Trophoblast cell (in vitro differentiated cells and primary cell): ENCODE data around the gene KCNIP3.

Experiments used
- DNase-seq, 2 donors: peaks; one replicate each; pipeline ENCODE4 v3.0.0-alpha.2; 2016
- H2AFZ ChIP-seq: 2 replicates; pipeline ENCODE4 v1.6.1; 2013; ENCODE audit warnings: low read length, moderate library complexity, mild to moderate bottlenecking; ENCODE audit not compliant: insufficient read depth, poor library complexity
- H2AK5ac ChIP-seq: 2 replicates; pipeline ENCODE4 v1.6.1; 2013; ENCODE audit warnings: mild to moderate bottlenecking, low read length
- H2BK120ac ChIP-seq: 2 replicates; pipeline ENCODE4 v1.6.1; 2013; ENCODE audit warnings: low read length, mild to moderate bottlenecking, moderate library complexity; ENCODE audit not compliant: insufficient read depth, poor library complexity
- H2BK12ac ChIP-seq: 2 replicates; pipeline ENCODE4 v1.6.1; 2013; ENCODE audit warnings: mild to moderate bottlenecking, low read length, moderate library complexity
- H2BK5ac ChIP-seq: 2 replicates; pipeline ENCODE4 v1.6.1; 2013; ENCODE audit warnings: low read length, low read depth, moderate library complexity, mild to moderate bottlenecking; ENCODE audit not compliant: poor library complexity
- H3K14ac ChIP-seq: 2 replicates; pipeline ENCODE4 v1.6.1; 2013; ENCODE audit warnings: mild to moderate bottlenecking, low read length
- H3K18ac ChIP-seq: 2 replicates; pipeline ENCODE4 v1.6.1; 2013; ENCODE audit warnings: mild to moderate bottlenecking, low read length
- H3K23ac ChIP-seq: 2 replicates; pipeline ENCODE4 v1.6.1; 2013; ENCODE audit warnings: low read length
- H3K27ac ChIP-seq: 2 replicates; pipeline ENCODE4 v1.5.1; 2013; ENCODE audit warnings: low read depth, mild to moderate bottlenecking, inconsistent platforms, low read length, moderate library complexity
- H3K27me3 ChIP-seq: 2 replicates; pipeline ENCODE4 v1.6.1; 2013; ENCODE audit warnings: inconsistent platforms, mild to moderate bottlenecking, low read length, moderate library complexity; ENCODE audit not compliant: insufficient read depth
- H3K36me3 ChIP-seq, 2 experiments: 1 replicate in 1 of 2; 2 replicates in 1 of 2; pipeline ENCODE4 v1.6.1; 2013; ENCODE audit warnings: low read length in 2 of 2, mild to moderate bottlenecking in 2 of 2, moderate library complexity in 1 of 2; ENCODE audit not compliant: insufficient read depth in 2 of 2, control insufficient read depth in 1 of 2
- H3K4ac ChIP-seq: 2 replicates; pipeline ENCODE4 v1.6.1; 2013; ENCODE audit warnings: low read depth, mild to moderate bottlenecking, low read length, moderate library complexity
- H3K4me1 ChIP-seq, 2 experiments: 1 replicate in 1 of 2; 2 replicates in 1 of 2; pipeline ENCODE4 v1.6.1; 2013; ENCODE audit warnings: low read length in 2 of 2, mild to moderate bottlenecking in 2 of 2, moderate library complexity in 1 of 2; ENCODE audit not compliant: insufficient read depth in 2 of 2, control insufficient read depth in 1 of 2
- H3K4me2 ChIP-seq: 2 replicates; pipeline ENCODE4 v1.6.1; 2013; ENCODE audit warnings: inconsistent platforms, mild to moderate bottlenecking, low read length, moderate library complexity
- H3K4me3 ChIP-seq: 2 replicates; pipeline ENCODE4 v1.5.1; 2013; ENCODE audit warnings: mild to moderate bottlenecking, low read depth, low read length, inconsistent platforms
- H3K79me1 ChIP-seq: one replicate; pipeline ENCODE4 v1.6.1; 2013; ENCODE audit warnings: low read length
- H3K79me2 ChIP-seq: 2 replicates; pipeline ENCODE4 v1.6.1; 2013; ENCODE audit warnings: low read length, mild to moderate bottlenecking; ENCODE audit not compliant: control insufficient read depth, insufficient read depth, poor library complexity
- H3K9ac ChIP-seq: 2 replicates; pipeline ENCODE4 v1.6.1; 2013; ENCODE audit warnings: mild to moderate bottlenecking, low read length
- H3K9me3 ChIP-seq: 2 replicates; pipeline ENCODE4 v1.6.1; 2013; ENCODE audit warnings: low read depth, mild to moderate bottlenecking, control low read depth, inconsistent platforms, low read length; ENCODE audit not compliant: insufficient read depth
- H4K12ac ChIP-seq: 2 replicates; pipeline ENCODE4 v1.6.1; 2013; ENCODE audit warnings: low read depth, mild to moderate bottlenecking, low read length, moderate library complexity
- H4K8ac ChIP-seq: 2 replicates; pipeline ENCODE4 v1.6.1; 2013; ENCODE audit warnings: low read depth, mild to moderate bottlenecking, low read length, moderate library complexity
- H4K91ac ChIP-seq: one replicate; pipeline ENCODE4 v1.6.1; 2013; ENCODE audit warnings: low read depth, mild to moderate bottlenecking, low read length, moderate library complexity
- WGBS: extraction: QIAGEN DNeasy Blood & Tissue Kit; methylation state at CpG from one replicate; pipeline ENCODE4 v1.1.7; 2013; ENCODE audit warnings: missing lambda C conversion rate; ENCODE audit not compliant: insufficient read length, insufficient coverage; ENCODE audit errors: extremely low coverage; 5-methylcytosine and 5-hydroxymethylcytosine counted together

Gene KCNIP3

GRCh38 chr2:95270541-95271081 is 26.5 kb upstream of the KCNIP3 start:
- Histone ChIP-seq H3K4me1 (peaks cover 27 to 39% of the 10 kb centered on the region in 2 experiments), H2AK5ac (no peak overlapping the region), H3K27me3 (no peaks in the 10 kb centered on the region), H3K14ac (no peak overlapping the region), H3K79me2 (peaks cover 7% of the 10 kb centered on the region), H3K18ac (no peak overlapping the region), H4K12ac (no peak overlapping the region), H2BK5ac (no peak overlapping the region), H3K4me2 (no peak overlapping the region), H3K4ac (no peak overlapping the region), H4K91ac (no peak overlapping the region), H2AFZ (no peak overlapping the region), H2BK12ac (no peak overlapping the region), H3K36me3 (no peaks in the 10 kb centered on the region), H3K9me3 (no peaks in the 10 kb centered on the region), H3K4me3 (no peak overlapping the region), H2BK120ac (no peak overlapping the region), H3K79me1 (peaks cover 14% of the 10 kb centered on the region), H3K23ac (no peak overlapping the region), H3K27ac (no peak overlapping the region), H4K8ac (no peak overlapping the region), H3K9ac (no peak overlapping the region)
- WGBS, result no CpG with 5 or more reads among the region's 8 CpGs
- DNase-seq, result no peak

- H3K4me2 ChIP-seq, result no peak overlapping the region
- no peaks in the 10 kb centered on the region for H3K36me3 ChIP-seq
- H3K9ac ChIP-seq, result no peak overlapping the region
- H4K8ac ChIP-seq, result no peak overlapping the region
- H3K23ac ChIP-seq, result no peak overlapping the region
- no peak overlapping the region for H4K91ac ChIP-seq
- H2BK120ac ChIP-seq, result no peak overlapping the region
- H2BK5ac ChIP-seq, result no peak overlapping the region
- no peak overlapping the region for H2AK5ac ChIP-seq
- no peak overlapping the region for H3K4ac ChIP-seq
- H3K27ac ChIP-seq, result no peak overlapping the region
- H4K12ac ChIP-seq, result no peak overlapping the region
- peaks cover 14% of the 10 kb centered on the region for H3K79me1 ChIP-seq
- no peak overlapping the region for H2BK12ac ChIP-seq
- no peak overlapping the region for H2AFZ ChIP-seq
- no peak overlapping the region for H3K14ac ChIP-seq
- WGBS, result no CpG with 5 or more reads among the region's 6 CpGs
- DNase-seq, result no peak
- no peak overlapping the region for H3K18ac ChIP-seq
- H3K4me3 ChIP-seq, result no peak overlapping the region
- H3K79me2 ChIP-seq, result peaks cover 7% of the 10 kb centered on the region
- H3K9me3 ChIP-seq, result no peaks in the 10 kb centered on the region
- no peaks in the 10 kb centered on the region for H3K27me3 ChIP-seq
- peaks cover 30 to 42% of the 10 kb centered on the region in 2 experiments for H3K4me1 ChIP-seq
Observed at GRCh38 chr2:95271381-95271971, 25.7 kb upstream of the KCNIP3 start.

GRCh38 chr2:95272299-95272751 is 24.8 kb upstream of the KCNIP3 start:
- no CpG with 5 or more reads among the region's 6 CpGs for WGBS
- Histone ChIP-seq H3K79me2 (peaks cover 7% of the 10 kb centered on the region), H4K8ac (no peak overlapping the region), H3K27me3 (no peaks in the 10 kb centered on the region), H3K36me3 (no peaks in the 10 kb centered on the region), H2AFZ (no peak overlapping the region), H2BK120ac (no peak overlapping the region), H3K4me2 (no peak overlapping the region), H3K14ac (no peak overlapping the region), H2BK5ac (no peak overlapping the region), H3K18ac (no peak overlapping the region), H3K4me1 (peaks cover 36 to 45% of the 10 kb centered on the region in 2 experiments), H3K4ac (no peak overlapping the region), H3K23ac (no peak overlapping the region), H3K4me3 (no peak overlapping the region), H3K9me3 (no peaks in the 10 kb centered on the region), H4K91ac (no peak overlapping the region), H4K12ac (no peak overlapping the region), H2BK12ac (no peak overlapping the region), H3K9ac (no peak overlapping the region), H2AK5ac (no peak overlapping the region), H3K27ac (no peak overlapping the region), H3K79me1 (peaks cover 14% of the 10 kb centered on the region)
- no peak for DNase-seq

- H3K27ac ChIP-seq, result no peak overlapping the region
- peaks cover 7% of the 10 kb centered on the region for H3K79me2 ChIP-seq
- H3K27me3 ChIP-seq, result no peaks in the 10 kb centered on the region
- no peak overlapping the region for H4K91ac ChIP-seq
- H3K14ac ChIP-seq, result no peak overlapping the region
- DNase-seq, result no peak
- H2AFZ ChIP-seq, result no peak overlapping the region
- no peak overlapping the region for H4K8ac ChIP-seq
- H2BK5ac ChIP-seq, result no peak overlapping the region
- no peak overlapping the region for H2BK120ac ChIP-seq
- H3K79me1 ChIP-seq, result peaks cover 14% of the 10 kb centered on the region
- no peak overlapping the region for H3K9ac ChIP-seq
- H3K23ac ChIP-seq, result no peak overlapping the region
- H3K9me3 ChIP-seq, result no peaks in the 10 kb centered on the region
- H3K4me3 ChIP-seq, result no peak overlapping the region
- H3K4ac ChIP-seq, result no peak overlapping the region
- H3K36me3 ChIP-seq, result no peaks in the 10 kb centered on the region
- no peak overlapping the region for H2AK5ac ChIP-seq
- H3K18ac ChIP-seq, result no peak overlapping the region
- WGBS, result no CpG with 5 or more reads among the region's 1 CpG
- no peak overlapping the region for H4K12ac ChIP-seq
- no peak overlapping the region for H2BK12ac ChIP-seq
- peaks cover 36 to 44% of the 10 kb centered on the region in 2 experiments for H3K4me1 ChIP-seq
- H3K4me2 ChIP-seq, result no peak overlapping the region
Observed at GRCh38 chr2:95272781-95273180, 24.4 kb upstream of the KCNIP3 start.
